H1 (cell line): ENCODE results near the gene FSTL4. TPM values are rescaled to one million over a fixed set of nuclear protein-coding genes. Genes with fewer than 3 reads are reported as not detected.

Experiments used
- CTCF ChIA-PET: fragments of 300-600 bp; sonication (Branson Sonifier 250); formaldehyde crosslinking; loops from one replicate; lab custom pipeline; 2021; ENCODE audit not compliant: partially characterized antibody; lab: Charles Lee
- POLR2A ChIA-PET: fragments of 300-600 bp; sonication (Branson Sonifier 250); formaldehyde crosslinking; loops from one replicate; lab custom pipeline; 2021; ENCODE audit warnings: inconsistent platforms; ENCODE audit not compliant: partially characterized antibody; lab: Charles Lee
- DNase-seq, 2 experiments: peaks; one replicate each; pipeline versions ENCODE4 v3.0.0 to v3.0.0-alpha.2; 2010 to 2022; ENCODE audit warnings: low spot score in 2 of 2, low read depth in 1 of 2, mixed read lengths in 1 of 2
- FAIRE-seq: peaks from 2 replicates; lab custom pipeline; 2011; peaks lifted over from hg19 to GRCh38; lab: Jason Lieb, UNC
- H2AFZ ChIP-seq: 2 replicates; pipeline ENCODE4 v1.8.1; 2012; ENCODE audit warnings: low read length, inconsistent platforms
- H2AK5ac ChIP-seq: 2 replicates; pipeline ENCODE4 v1.6.1; 2013; ENCODE audit warnings: low read depth, low read length
- H2BK120ac ChIP-seq: replicated peaks from 2 replicates; pipeline ENCODE3; 2013; ENCODE audit warnings: low read depth, low read length, inconsistent platforms
- H2BK12ac ChIP-seq: 2 replicates; pipeline ENCODE4 v1.6.1; 2013; ENCODE audit warnings: low read depth, low read length
- H2BK15ac ChIP-seq: 2 replicates; pipeline ENCODE4 v1.6.1; 2013; ENCODE audit warnings: low read length
- H2BK20ac ChIP-seq: 2 replicates; pipeline ENCODE4 v1.6.1; 2013; ENCODE audit warnings: low read length
- H2BK5ac ChIP-seq: 2 replicates; pipeline ENCODE4 v1.6.1; 2013; ENCODE audit warnings: low read depth, low read length
- H3K14ac ChIP-seq: 2 replicates; pipeline ENCODE4 v1.6.1; 2013; ENCODE audit warnings: inconsistent platforms; ENCODE audit not compliant: insufficient read length
- H3K18ac ChIP-seq: 2 replicates; pipeline ENCODE4 v1.6.1; 2013; ENCODE audit warnings: low read length; ENCODE audit errors: extremely low read depth
- H3K23ac ChIP-seq: 2 replicates; pipeline ENCODE4 v1.6.1; 2013; ENCODE audit warnings: inconsistent platforms; ENCODE audit not compliant: insufficient read length
- H3K23me2 ChIP-seq: 2 replicates; pipeline ENCODE4 v1.6.1; 2013; ENCODE audit warnings: low read depth, low read length
- H3K27ac ChIP-seq: 2 replicates; pipeline ENCODE4 v1.6.1; 2011; ENCODE audit warnings: low read depth, low read length, inconsistent platforms
- H3K27me3 ChIP-seq, 4 experiments: replicated peaks in 1 of 4; 1 replicate in 1 of 4; 2 replicates in 3 of 4; pipeline versions ENCODE4 v1.6.1 to v1.8.1; 2011 to 2013; ENCODE audit warnings: low read length in 3 of 4, mild to moderate bottlenecking in 3 of 4, inconsistent platforms in 2 of 4, mixed read lengths in 2 of 4, moderate library complexity in 1 of 4; ENCODE audit not compliant: control insufficient read depth in 3 of 4, insufficient read depth in 3 of 4; ENCODE audit errors: extremely low read depth in 1 of 4
- H3K36me3 ChIP-seq, 4 experiments: 2 replicates each; pipeline versions ENCODE4 v1.6.1 to v1.8.1; 2011 to 2013; ENCODE audit warnings: mild to moderate bottlenecking in 4 of 4, low read length in 3 of 4, moderate library complexity in 2 of 4, control low read depth in 1 of 4, inconsistent platforms in 1 of 4; ENCODE audit not compliant: insufficient read depth in 4 of 4, control insufficient read depth in 2 of 4
- H3K4ac ChIP-seq: replicated peaks from 2 replicates; pipeline ENCODE3; 2013; ENCODE audit warnings: low read length, low read depth, mixed read lengths, inconsistent platforms; ENCODE audit not compliant: insufficient read length
- H3K4me1 ChIP-seq, 4 experiments: replicated peaks in 1 of 4; 1 replicate in 1 of 4; 2 replicates in 3 of 4; pipeline versions ENCODE4 v1.6.1 to v1.8.1; 2011 to 2013; ENCODE audit warnings: low read length in 3 of 4, inconsistent platforms in 2 of 4, mixed read lengths in 1 of 4; ENCODE audit not compliant: insufficient read depth in 4 of 4, control insufficient read depth in 3 of 4
- H3K4me2 ChIP-seq, 2 experiments: 2 replicates each; pipeline versions ENCODE4 v1.6.1 to v1.8.1; 2011 to 2013; ENCODE audit warnings: low read depth in 2 of 2, low read length in 2 of 2, control low read depth in 1 of 2, inconsistent platforms in 1 of 2, mild to moderate bottlenecking in 1 of 2; ENCODE audit not compliant: insufficient read depth in 1 of 2
- H3K4me3 ChIP-seq, 4 experiments: fragments of 200-600, 300-600 bp in 1 of 4; sonication (generic), shearing (Covaris generic), sonication (Bioruptor Twin) in 1 of 4; 2 replicates each; pipeline versions ENCODE4 v1.5.1 to v1.8.1; 2011 to 2016; ENCODE audit warnings: low read length in 4 of 4, low read depth in 3 of 4, control low read depth in 2 of 4, inconsistent platforms in 2 of 4, mild to moderate bottlenecking in 2 of 4, mixed read lengths in 1 of 4, moderate library complexity in 1 of 4; ENCODE audit not compliant: insufficient read depth in 2 of 4; ENCODE audit errors: extremely low read depth in 1 of 4
- H3K56ac ChIP-seq: replicated peaks from 2 replicates; pipeline ENCODE3; 2013; ENCODE audit warnings: low read depth, mild to moderate bottlenecking, mixed read lengths, low read length, inconsistent platforms; ENCODE audit not compliant: insufficient read length
- H3K79me1 ChIP-seq: 2 replicates; pipeline ENCODE4 v1.6.1; 2013; ENCODE audit warnings: low read depth, low read length, control low read depth
- H3K79me2 ChIP-seq, 2 experiments: 2 replicates each; pipeline versions ENCODE4 v1.6.1 to v1.8.1; 2012 to 2013; ENCODE audit warnings: low read length in 2 of 2, mild to moderate bottlenecking in 2 of 2, inconsistent platforms in 1 of 2; ENCODE audit not compliant: insufficient read depth in 2 of 2, control insufficient read depth in 1 of 2
- H3K9ac ChIP-seq, 4 experiments: replicated peaks in 1 of 4; 1 replicate in 1 of 4; 2 replicates in 3 of 4; pipeline versions ENCODE4 v1.6.1 to v1.8.1; 2011 to 2013; ENCODE audit warnings: low read depth in 3 of 4, low read length in 3 of 4, control low read depth in 2 of 4, mild to moderate bottlenecking in 2 of 4, moderate library complexity in 2 of 4, inconsistent platforms in 1 of 4; ENCODE audit errors: extremely low read depth in 1 of 4
- H3K9me3 ChIP-seq, 2 experiments: 2 replicates each; pipeline versions ENCODE4 v1.6.1 to v1.8.1; 2012 to 2013; ENCODE audit warnings: mild to moderate bottlenecking in 2 of 2, moderate library complexity in 2 of 2, control low read depth in 1 of 2, inconsistent platforms in 1 of 2, low read depth in 1 of 2, low read length in 1 of 2, mixed read lengths in 1 of 2; ENCODE audit not compliant: insufficient read depth in 2 of 2
- H4K20me1 ChIP-seq, 2 experiments: replicated peaks in 1 of 2; 2 replicates each; pipeline versions ENCODE3 to v1.8.1; 2011 to 2013; ENCODE audit warnings: inconsistent platforms in 2 of 2, low read length in 2 of 2, mild to moderate bottlenecking in 1 of 2; ENCODE audit not compliant: insufficient read depth in 2 of 2, control insufficient read depth in 1 of 2
- H4K5ac ChIP-seq: 2 replicates; pipeline ENCODE4 v1.6.1; 2013; ENCODE audit warnings: low read length, low read depth, mixed read lengths, inconsistent platforms; ENCODE audit not compliant: insufficient read length
- H4K8ac ChIP-seq: 2 replicates; pipeline ENCODE4 v1.8.0; 2013; ENCODE audit warnings: mild to moderate bottlenecking, moderate library complexity, low read length, inconsistent platforms; ENCODE audit not compliant: insufficient read depth; ENCODE audit errors: extremely low read depth
- H4K91ac ChIP-seq: replicated peaks from 2 replicates; pipeline ENCODE3; 2013; ENCODE audit warnings: low read length, mixed read lengths, inconsistent platforms; ENCODE audit not compliant: insufficient read length
- KDM1A ChIP-seq: fragments of 200-600, 300-600 bp; sonication (generic); IDR thresholded peaks from 2 replicates; pipeline ENCODE4 v1.7.1; 2016; ENCODE audit warnings: mild to moderate bottlenecking, low read length, borderline replicate concordance
- PHF8 ChIP-seq: fragments of 200-600 bp; sonication (generic); conservative IDR thresholded peaks from 2 replicates; pipeline ENCODE4 v1.7.1; 2012; ENCODE audit warnings: low read depth, mild to moderate bottlenecking, inconsistent platforms, low read length, moderate library complexity
- SAP30 ChIP-seq: fragments of 300-600 bp; sonication (generic); IDR thresholded peaks from 2 replicates; pipeline ENCODE4 v1.7.1; 2012; ENCODE audit warnings: low read length, moderate library complexity, mild to moderate bottlenecking, inconsistent platforms; ENCODE audit not compliant: insufficient read depth, insufficient replicate concordance
- SP4 ChIP-seq: IDR thresholded peaks from 2 replicates; pipeline ENCODE4 v1.6.1; 2012; ENCODE audit warnings: low read length, inconsistent platforms
- WGBS, 2 experiments: shearing (Covaris generic) in 1 of 2; methylation state at CpG; one replicate each; pipeline versions ENCODE4 v1.1.6 to v1.1.7; 2013 to 2015; ENCODE audit warnings: low lambda C conversion rate in 2 of 2, mixed read lengths in 2 of 2, inconsistent platforms in 1 of 2, low coverage in 1 of 2, missing lambda C conversion rate in 1 of 2; ENCODE audit not compliant: insufficient replicate concordance in 2 of 2, insufficient coverage in 1 of 2, insufficient read length in 1 of 2; ENCODE audit errors: extremely low coverage in 1 of 2, missing lambda C conversion rate in 1 of 2; 5-methylcytosine and 5-hydroxymethylcytosine counted together
- polyA plus RNA-seq, 7 experiments: library from polyadenylated mRNA; depleted of rRNA in 3 of 7; stranded (reverse) in 5 of 7; unstranded in 2 of 7; fragments of >200 nt in 5 of 7; fragments of 200-250 nt in 2 of 7; gene quantifications; 1 replicate in 5 of 7; 2 replicates in 1 of 7; 4 replicates in 1 of 7; pipeline versions ENCODE4 v1.2.1 to v1.2.3, GENCODE V29; 2011 to 2013; ENCODE audit warnings: missing spikeins in 2 of 7, mixed read lengths in 2 of 7
- total RNA-seq: library from RNA; stranded (reverse); fragmentation: NEBNext Ultra II Directional; extraction: Animal tissue kit (Norgen Biotek cat#: 25700); gene quantifications from 2 replicates; pipeline ENCODE4 v1.2.1, GENCODE V29; 2021

Gene FSTL4
- total and polyA plus RNA-seq, 2 of the 8 experiments (the other 6 are each of a cell fraction or from before 2014, with no cell fraction given): 3.1 to 4.1 TPM

- no peak overlapping the region for H3K4ac ChIP-seq
- ChIA-PET CTCF (interaction anchor here (0.7 to 7.7 kb wide), 8 partner anchors 16 to 189 kb away, joined by 3 to 55 read pairs (median 3); no protein-coding TSS in a partner anchor), POLR2A (no interaction called here)
- H2AK5ac ChIP-seq: no peak overlapping the region
- H3K27ac ChIP-seq: no peak overlapping the region
- peak overlapping the region in 1 of 4 experiments; percentile 60; a peak in 2 of 8 replicates for H3K4me3 ChIP-seq
- H3K27me3 ChIP-seq: peaks cover 19 to 60% (median 44%) of the 10 kb centered on the region in 4 experiments
- no peak overlapping the region for H2BK12ac ChIP-seq
- no peaks in the 10 kb centered on the region; a peak in 1 of 8 replicates for H3K36me3 ChIP-seq
- H4K8ac ChIP-seq: no peak overlapping the region
- H3K4me1 ChIP-seq: peaks cover 0 to 9% (median 3%) of the 10 kb centered on the region in 4 experiments; a peak in 5 of 7 replicates
- H3K4me2 ChIP-seq: peak overlapping the region; percentile 74 to 97; a peak in 3 of 4 replicates
- no peaks in the 10 kb centered on the region for H3K9me3 ChIP-seq
- no peak overlapping the region for H4K5ac ChIP-seq
- H2AFZ ChIP-seq: 0 out of 2 replicates have a peak overlapping the region, but pooled peaks have one; percentile 28
- no peak overlapping the region for H3K56ac ChIP-seq
- DNase-seq (no peak), FAIRE-seq (no peak)
- H2BK15ac ChIP-seq: no peak overlapping the region
- TF ChIP-seq PHF8 (no peak), SAP30 (no peak), SP4 (no peak), KDM1A (no peak)
- H4K91ac ChIP-seq: no peak overlapping the region
- no peak overlapping the region for H3K23ac ChIP-seq
- no peak overlapping the region for H3K18ac ChIP-seq
- H4K20me1 ChIP-seq: peaks cover 0 to 1% of the 10 kb centered on the region in 2 experiments
- H2BK5ac ChIP-seq: no peak overlapping the region
- H3K79me1 ChIP-seq: no peaks in the 10 kb centered on the region
- no peak overlapping the region for H2BK120ac ChIP-seq
- H3K9ac ChIP-seq: no peak overlapping the region
- H2BK20ac ChIP-seq: no peak overlapping the region
- 86% methylated on average over 5 of the region's 5 CpGs; no CpG with 5 or more reads in 1 of the 2 experiments for WGBS, 2 experiments
- peaks cover 12% of the 10 kb centered on the region; the same call in 1 of the 2 replicates for H3K23me2 ChIP-seq
- H3K14ac ChIP-seq: no peak overlapping the region
- no peaks in the 10 kb centered on the region for H3K79me2 ChIP-seq
Measured at GRCh38 chr5:133613184-133613583, 843 bp upstream of the FSTL4 start.
